ENCODE results near the gene EP400. TPM values are rescaled to one million over a fixed set of nuclear protein-coding genes. Genes with fewer than 3 reads are reported as not detected.
A peak's percentile ranks its signal among the peaks of the same experiment; 100 is the strongest.

EP400 gene
- total RNA-seq, 6 experiments from 2014 or later, result 10.9 to 16.3 (median 13.3) TPM

DNA sequence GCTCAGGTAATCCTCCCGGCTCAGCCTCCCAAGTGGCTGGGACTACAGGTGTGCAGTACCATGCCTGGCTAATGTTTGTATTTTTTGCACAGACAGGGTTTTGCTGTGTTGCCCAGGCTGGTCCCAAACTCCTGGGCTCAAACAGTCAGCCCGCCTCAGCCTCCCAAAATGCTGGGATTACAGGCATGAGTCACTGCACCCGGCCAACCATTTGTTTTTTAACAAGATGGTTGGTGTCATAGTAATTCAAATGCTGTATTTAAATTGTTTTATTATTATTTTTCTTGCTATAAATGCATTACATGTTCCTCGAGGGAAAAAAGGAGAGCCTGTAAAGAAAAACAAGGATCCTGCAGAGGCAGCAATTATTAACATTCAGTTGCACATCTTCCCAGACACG is 83.9 kb downstream of the EP400 start:
- Histone ChIP-seq H3K9me3 (no peaks in the 10 kb centered on the region), H3K36me3 (peaks cover 0 to 79% (median 37%) of the 10 kb centered on the region in 4 donors), H3K4me3 (no peak overlapping the region), H3K4me1 (no peaks in the 10 kb centered on the region), H3K27ac (no peak overlapping the region), H3K27me3 (no peaks in the 10 kb centered on the region)
- no peak for DNase-seq
- intact Hi-C loops (cut with DNase I), result no loop called here
- TF ChIP-seq, protein P1, sequence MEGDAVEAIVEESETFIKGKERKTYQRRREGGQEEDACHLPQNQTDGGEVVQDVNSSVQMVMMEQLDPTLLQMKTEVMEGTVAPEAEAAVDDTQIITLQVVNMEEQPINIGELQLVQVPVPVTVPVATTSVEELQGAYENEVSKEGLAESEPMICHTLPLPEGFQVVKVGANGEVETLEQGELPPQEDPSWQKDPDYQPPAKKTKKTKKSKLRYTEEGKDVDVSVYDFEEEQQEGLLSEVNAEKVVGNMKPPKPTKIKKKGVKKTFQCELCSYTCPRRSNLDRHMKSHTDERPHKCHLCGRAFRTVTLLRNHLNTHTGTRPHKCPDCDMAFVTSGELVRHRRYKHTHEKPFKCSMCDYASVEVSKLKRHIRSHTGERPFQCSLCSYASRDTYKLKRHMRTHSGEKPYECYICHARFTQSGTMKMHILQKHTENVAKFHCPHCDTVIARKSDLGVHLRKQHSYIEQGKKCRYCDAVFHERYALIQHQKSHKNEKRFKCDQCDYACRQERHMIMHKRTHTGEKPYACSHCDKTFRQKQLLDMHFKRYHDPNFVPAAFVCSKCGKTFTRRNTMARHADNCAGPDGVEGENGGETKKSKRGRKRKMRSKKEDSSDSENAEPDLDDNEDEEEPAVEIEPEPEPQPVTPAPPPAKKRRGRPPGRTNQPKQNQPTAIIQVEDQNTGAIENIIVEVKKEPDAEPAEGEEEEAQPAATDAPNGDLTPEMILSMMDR (IDR thresholded peaks at IDR 0.05), result no peak
- TF ChIP-seq POLR2A (IDR thresholded peaks at IDR 0.05), result no peak
- 87% methylated on average over 4 of the region's 5 CpGs for WGBS (ENCODE audit: insufficient coverage, low coverage, low lambda C conversion rate, missing lambda C conversion rate)
- no peak for ATAC-seq

DNA sequence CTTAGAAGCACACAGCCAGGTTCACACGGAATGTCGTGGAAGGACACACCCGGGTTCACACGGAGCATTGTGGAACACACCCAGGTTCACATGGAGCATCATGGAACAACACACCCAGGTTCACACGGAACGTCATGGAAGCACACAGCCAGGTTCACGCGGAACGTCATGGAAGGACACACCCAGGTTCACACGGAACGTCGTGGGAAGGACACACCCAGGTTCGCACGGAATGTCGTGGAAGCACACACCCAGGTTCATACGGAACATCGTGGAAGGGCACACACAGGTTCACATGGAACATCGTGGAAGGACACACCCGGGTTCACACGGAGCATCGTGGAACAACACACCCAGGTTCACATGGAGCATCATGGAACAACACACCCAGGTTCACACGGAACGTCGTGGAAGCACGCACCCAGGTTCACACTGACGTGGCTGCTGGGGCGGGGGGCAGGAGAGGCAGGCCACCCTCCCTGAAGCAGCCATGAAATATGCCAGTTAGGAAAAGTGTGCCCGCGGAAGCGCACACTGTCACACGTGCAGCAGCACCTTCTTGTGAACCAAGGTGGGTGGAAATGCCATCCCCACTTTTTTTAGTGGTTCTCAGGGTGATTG is 86.4 kb downstream of the EP400 start:
- Histone ChIP-seq H3K4me3 (no peak overlapping the region), H3K36me3 (peaks cover 0 to 60% (median 22%) of the 10 kb centered on the region in 4 donors), H3K27ac (no peak overlapping the region), H3K4me1 (no peaks in the 10 kb centered on the region), H3K9me3 (no peaks in the 10 kb centered on the region), H3K27me3 (no peaks in the 10 kb centered on the region)
- ATAC-seq (no peak), DNase-seq (no peak)
- TF ChIP-seq, protein P1 (IDR thresholded peaks at IDR 0.05), result no peak
- no peak for TF ChIP-seq POLR2A (IDR thresholded peaks at IDR 0.05)
- WGBS (ENCODE audit: insufficient coverage, low coverage, low lambda C conversion rate, missing lambda C conversion rate), result 90% methylated on average over 15 of the region's 31 CpGs
- intact Hi-C loops (cut with DNase I), result no loop called here

GRCh38 chr12:132040906-132041606 is 91.3 kb downstream of the EP400 start:
- Histone ChIP-seq H3K9me3 (no peaks in the 10 kb centered on the region), H3K4me3 (no peak overlapping the region), H3K27me3 (no peaks in the 10 kb centered on the region), H3K4me1 (no peaks in the 10 kb centered on the region), H3K36me3 (peaks cover 0 to 51% (median 18%) of the 10 kb centered on the region in 4 donors), H3K27ac (no peak overlapping the region)
- ATAC-seq, result peak in 1 of 4 donors; percentile 14
- DNase-seq, result peak in 1 of 3 donors; percentile 50
- TF ChIP-seq, protein P1 (IDR thresholded peaks at IDR 0.05), result no peak
- no peak for TF ChIP-seq POLR2A (IDR thresholded peaks at IDR 0.05)
- WGBS (ENCODE audit: insufficient coverage, low coverage, low lambda C conversion rate, missing lambda C conversion rate), result 93% methylated on average over 14 of the region's 20 CpGs
- intact Hi-C loops (cut with DNase I), result no loop called here

- Histone ChIP-seq H3K27me3 (no peaks in the 10 kb centered on the region), H3K9me3 (no peaks in the 10 kb centered on the region), H3K4me1 (no peaks in the 10 kb centered on the region), H3K36me3 (peaks cover 0 to 51% (median 20%) of the 10 kb centered on the region in 4 donors), H3K4me3 (no peak overlapping the region), H3K27ac (no peak overlapping the region)
- intact Hi-C loops (cut with DNase I), result no loop called here
- TF ChIP-seq POLR2A (IDR thresholded peaks at IDR 0.05), result no peak
- TF ChIP-seq, protein P1 (IDR thresholded peaks at IDR 0.05), result no peak
- ATAC-seq (no peak), DNase-seq (no peak)
- WGBS (ENCODE audit: insufficient coverage, low coverage, low lambda C conversion rate, missing lambda C conversion rate), result 100% methylated on average over 3 of the region's 3 CpGs
These were observed 93.5 kb downstream of the EP400 start for GRCh38 chr12:132043216-132043615.
